B cell (primary cell): Measurements from ENCODE around the gene SIRPB1.

Source experiments
- EZH2 ChIP-seq: IDR thresholded peaks from 2 replicates; pipeline ENCODE4 v1.6.1; 2012; ENCODE audit warnings: borderline replicate concordance, low read depth, mild to moderate bottlenecking, moderate library complexity, low read length; ENCODE audit not compliant: insufficient read depth, poor library complexity, severe bottlenecking
- TF ChIP-seq, protein P1 (sequence below): fragments of 200-600 bp; IDR thresholded peaks from one replicate; pipeline ENCODE4 v1.8.0; 2022; ENCODE audit warnings: antibody characterized with exemption, mild to moderate bottlenecking

GRCh38 chr20:1619861-1620444 lies at the start of gene SIRPB1:
- TF ChIP-seq, protein P1, sequence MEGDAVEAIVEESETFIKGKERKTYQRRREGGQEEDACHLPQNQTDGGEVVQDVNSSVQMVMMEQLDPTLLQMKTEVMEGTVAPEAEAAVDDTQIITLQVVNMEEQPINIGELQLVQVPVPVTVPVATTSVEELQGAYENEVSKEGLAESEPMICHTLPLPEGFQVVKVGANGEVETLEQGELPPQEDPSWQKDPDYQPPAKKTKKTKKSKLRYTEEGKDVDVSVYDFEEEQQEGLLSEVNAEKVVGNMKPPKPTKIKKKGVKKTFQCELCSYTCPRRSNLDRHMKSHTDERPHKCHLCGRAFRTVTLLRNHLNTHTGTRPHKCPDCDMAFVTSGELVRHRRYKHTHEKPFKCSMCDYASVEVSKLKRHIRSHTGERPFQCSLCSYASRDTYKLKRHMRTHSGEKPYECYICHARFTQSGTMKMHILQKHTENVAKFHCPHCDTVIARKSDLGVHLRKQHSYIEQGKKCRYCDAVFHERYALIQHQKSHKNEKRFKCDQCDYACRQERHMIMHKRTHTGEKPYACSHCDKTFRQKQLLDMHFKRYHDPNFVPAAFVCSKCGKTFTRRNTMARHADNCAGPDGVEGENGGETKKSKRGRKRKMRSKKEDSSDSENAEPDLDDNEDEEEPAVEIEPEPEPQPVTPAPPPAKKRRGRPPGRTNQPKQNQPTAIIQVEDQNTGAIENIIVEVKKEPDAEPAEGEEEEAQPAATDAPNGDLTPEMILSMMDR, result no peak
- no peak for TF ChIP-seq EZH2
